Activated CD4-positive, CD25-positive, alpha-beta regulatory T cell treated with anti-CD3 and anti-CD28 coated beads, Interleukin-2, amount 50 U/mL, for 24 hours (primary cell): ENCODE results near the gene LACRT.
A peak's percentile ranks its signal among the peaks of the same experiment; 100 is the strongest.

ENCODE experiments used
- ATAC-seq, 2 donors: fragments of 150-1000 bp; cut with Tn5 transposase; one replicate each; pipeline ENCODE4 v1.10.0; 2021; ENCODE audit warnings: mild to moderate bottlenecking in 1 of 2, moderate library complexity in 1 of 2

LACRT gene

DNA sequence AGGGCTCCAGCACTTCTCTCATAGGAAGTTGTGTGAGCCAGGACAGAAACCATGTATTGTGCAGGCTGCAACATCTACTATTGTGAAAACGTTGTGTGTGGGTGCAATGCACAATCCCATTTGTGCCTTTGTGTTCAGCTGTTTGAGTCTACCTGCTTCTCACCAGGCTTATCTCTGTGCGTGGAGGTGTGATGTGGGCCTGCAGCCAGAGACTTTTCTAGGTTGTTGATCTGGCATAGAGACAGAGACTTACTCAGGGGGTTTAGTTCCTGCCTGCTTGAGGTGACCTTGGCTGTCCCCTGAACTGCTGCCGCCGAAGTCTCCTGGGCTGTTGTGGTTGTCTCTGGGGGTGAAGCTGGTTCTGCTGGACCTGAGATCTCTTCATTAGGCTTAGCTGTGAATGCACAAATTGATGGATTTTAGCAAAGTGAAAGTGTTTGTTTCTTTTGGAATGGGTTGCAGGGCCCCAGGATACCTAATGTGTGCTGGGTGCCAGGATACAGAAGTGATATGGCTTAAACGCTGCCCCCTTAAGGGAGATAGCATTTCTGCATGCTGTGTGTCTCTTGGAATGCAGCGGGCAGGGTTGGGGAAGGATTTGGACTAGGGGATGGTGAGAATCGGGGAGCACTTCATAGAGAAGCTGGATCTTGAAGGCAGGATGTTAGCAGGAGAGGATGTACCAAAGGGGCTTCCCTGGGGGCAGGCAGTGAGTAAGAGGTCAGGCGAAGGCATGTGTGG is 2.5 kb downstream of the LACRT start:
- ATAC-seq: no peak

GRCh38 chr12:54631551-54631950 is 3.1 kb downstream of the LACRT start:
- no peak for ATAC-seq

DNA sequence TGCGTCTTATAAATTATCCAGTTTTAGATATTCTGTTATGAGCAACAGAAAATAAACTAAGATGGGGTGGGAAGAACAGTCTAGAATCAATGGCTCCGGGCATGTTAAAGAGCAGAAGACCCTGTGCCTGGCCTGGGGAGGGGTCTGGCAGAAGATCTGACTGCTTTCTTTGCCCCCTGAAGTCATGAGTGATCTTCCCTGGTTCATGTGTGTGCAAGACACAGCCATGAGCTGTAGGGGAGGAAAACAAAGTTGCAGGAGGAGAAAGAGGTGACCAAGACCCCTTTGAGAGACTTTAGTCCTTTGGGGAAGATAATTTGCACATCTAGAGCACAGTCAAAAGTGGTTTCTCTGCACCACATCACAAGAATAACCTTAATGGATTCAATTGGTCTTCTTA is 4.8 kb downstream of the LACRT start:
- no peak for ATAC-seq

DNA sequence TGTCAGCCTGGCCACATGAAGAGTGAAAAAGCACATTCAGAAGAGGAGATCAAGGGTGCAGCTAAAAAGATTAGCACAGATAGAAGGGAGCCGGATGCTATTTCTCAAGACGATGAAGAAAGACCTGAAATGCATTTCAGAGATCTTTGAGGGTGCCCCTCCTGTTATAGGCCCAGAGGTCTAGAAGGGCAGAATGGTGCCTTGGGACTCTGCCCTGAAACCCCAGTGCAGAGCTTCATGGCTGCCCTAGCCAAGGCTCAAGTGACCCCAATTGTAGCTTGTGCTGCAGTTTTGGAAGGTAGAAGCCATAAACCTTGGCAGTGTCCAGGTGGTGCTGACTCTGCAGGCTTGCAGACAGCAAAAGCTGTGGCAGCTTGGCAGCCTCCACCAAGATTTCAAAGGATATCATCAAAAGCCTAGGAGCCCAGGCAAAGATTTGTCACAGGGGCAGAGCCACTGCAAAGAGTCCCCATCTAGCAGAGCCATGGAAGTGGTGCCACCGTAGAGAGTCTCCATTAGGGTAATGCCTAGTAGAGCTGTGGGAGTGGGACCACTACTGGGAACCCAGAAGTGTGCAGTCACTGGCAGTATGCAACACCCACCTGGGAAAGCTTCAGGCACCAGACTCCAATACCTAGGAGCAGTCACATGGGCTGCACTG is 6.4 kb downstream of the LACRT start:
- no peak for ATAC-seq

- ATAC-seq: no peak
Observed at GRCh38 chr12:54627304-54627703, 7.4 kb downstream of the LACRT start.

DNA sequence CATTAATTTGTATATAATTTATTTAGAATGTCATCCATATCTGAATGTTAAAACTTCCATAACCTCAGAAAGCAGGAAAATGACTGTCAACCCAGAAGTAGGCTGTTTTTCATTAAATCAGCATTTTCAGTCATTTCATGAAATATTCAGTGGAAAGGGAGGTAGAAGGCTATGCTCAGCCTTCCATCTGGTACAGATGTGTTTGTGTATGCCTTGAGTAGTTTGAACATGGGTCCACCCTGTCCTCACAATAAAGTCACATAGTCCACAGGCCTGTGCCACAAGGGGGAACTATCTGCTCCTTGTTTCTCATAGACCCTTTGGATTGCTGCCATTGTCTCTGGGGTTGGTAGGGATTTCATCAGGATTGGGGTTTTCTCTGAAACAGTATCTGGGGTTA is 9.1 kb downstream of the LACRT start:
- no peak for ATAC-seq

- ATAC-seq: no peak
Observed at GRCh38 chr12:54624315-54625279, 10.1 kb downstream of the LACRT start.

- ATAC-seq: no peak
Observed at GRCh38 chr12:54622463-54623183, 12.1 kb downstream of the LACRT start.

- no peak for ATAC-seq
Observed at GRCh38 chr12:54616933-54617680, 17.6 kb downstream of the LACRT start.

DNA sequence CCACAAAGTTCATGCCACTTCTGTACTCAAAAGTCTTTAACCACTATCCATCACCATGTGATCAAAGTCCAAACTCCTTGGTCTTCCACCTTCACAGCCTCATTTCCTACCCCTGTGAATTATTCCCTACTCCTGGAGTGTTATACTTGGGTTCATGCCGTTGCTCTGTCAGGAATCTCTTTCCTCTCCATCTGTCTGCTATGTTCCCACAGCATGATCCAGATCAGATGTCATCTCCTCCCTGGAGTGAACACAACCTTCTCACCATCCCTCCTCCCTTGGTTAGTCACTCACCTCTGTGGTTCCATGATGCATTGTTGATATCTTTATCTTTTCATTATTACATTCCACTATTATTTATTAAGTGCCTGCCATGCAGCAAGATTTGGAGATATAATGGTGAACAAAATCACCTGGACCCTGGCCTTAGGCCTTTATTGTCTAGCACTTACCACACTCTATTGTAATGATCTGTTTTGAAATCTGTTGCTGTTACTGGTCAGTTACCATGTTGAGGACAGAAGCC is 22.4 kb downstream of the LACRT start:
- ATAC-seq: no peak

DNA sequence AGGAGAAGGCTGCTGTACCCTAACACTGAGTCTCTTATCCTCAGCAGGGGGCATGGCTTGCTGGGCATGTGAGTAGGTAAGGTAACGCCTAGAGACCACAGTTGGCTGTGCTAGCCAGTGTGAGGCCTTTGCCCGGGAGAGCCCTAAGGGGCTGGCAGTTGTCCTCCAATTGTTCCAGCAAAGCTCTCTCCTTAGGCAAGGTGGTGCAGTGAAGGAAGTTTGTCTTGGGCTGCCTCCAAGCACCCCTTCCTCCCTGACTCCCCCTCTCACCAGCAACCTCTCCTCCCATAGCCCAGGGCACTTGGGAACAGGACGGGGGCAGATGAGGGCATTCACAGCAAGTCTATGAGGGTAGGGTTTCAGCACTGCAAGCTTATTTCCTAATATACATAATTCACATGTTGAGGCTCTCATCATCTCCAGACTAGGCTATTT is 23.0 kb downstream of the LACRT start:
- ATAC-seq: no peak

DNA sequence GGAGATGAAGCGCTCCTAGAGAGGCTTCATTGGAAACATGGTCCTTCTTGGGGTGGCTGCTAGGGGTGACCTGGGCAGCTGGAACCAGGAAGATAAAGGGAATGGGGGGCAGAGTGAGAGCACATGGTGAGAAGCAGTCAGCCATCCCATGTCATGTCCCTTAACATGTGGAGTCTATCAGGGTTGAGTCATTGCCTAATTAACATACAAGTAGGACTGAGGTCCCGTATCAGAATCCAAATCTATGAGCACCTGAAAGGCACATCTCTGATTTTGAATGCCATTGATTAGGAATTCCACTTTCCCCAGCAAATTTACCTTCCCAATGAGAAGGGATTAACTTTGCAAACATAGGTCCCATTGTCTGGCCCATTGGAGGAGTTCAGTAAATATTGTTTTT is 25.9 kb downstream of the LACRT start:
- no peak for ATAC-seq

DNA sequence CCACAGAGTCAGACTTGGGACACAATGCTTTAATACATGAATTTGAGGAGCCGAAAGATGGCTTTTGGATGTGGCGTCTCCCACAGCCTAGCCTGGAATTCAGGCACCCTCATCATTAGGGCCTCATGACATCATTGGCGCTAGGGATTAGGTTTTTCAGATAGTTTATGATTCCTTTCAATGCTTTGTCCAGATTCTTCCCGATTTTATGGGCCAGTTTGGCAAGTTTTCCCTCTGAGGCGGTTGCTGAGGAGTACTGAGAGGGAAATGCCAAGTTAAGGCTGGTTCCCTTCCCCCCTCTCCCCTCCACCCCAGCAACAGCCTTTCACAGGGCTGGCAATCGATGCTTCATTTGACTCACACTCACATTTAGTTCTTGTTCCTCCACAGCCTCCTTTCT is 26.5 kb downstream of the LACRT start:
- ATAC-seq: no peak

DNA sequence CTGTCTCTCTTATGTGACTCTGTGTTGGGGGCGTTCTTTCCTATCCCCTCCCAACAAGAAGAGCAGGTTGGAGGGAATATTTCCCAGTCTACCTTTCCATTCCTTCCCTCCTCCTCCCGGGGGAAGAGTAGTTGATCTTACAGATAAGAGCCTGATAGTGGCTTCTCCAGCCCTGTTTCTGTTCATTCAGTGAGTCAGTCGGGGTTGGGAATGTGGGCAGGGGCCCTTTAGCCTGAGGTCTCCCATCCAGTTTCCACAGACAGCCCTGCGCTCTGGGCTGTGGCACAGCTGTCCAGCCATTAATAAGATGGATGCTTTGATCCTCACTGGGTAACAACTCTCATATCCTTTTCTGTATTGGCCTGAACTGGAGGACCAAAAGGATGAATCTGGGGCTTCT is 28.1 kb downstream of the LACRT start:
- ATAC-seq: no peak

DNA sequence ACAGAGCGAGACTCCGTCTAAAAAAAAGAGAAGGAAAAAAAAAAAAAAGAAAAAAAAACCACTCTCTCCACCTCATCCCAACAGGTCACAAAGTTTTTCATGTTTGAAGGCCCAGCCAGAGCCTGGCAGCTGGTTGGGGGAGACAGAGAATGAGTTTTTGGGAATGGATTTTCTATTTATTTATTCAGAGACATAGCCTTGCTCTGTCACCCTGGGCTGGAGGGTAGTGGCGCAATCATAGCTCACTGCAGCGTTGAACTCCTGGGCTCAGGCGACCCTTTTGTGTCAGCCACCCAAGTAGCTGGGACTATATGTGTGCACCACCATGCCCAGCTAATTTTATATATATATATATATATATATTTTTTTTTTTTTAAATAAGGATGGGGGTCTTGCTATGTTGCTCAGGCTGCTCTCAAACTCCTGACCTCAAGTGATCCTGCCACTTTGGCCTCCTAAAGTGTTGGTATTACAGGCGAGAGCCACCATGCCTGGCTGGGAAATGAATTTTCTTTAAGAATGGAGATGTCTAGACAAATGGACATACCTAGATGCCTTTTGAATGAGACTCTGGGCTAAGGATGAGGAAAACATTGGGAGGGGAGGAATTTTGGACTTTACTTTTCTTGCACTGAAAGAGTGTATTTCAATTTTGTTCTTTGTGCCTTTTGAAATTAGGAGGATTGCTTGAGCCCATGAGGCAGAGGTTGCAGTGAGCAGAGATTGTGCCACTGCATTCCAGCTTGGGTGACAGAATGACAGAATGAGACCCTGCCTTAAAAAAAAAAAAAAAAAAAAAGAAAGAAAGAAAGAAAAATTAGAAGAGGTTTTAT is 29.3 kb downstream of the LACRT start:
- ATAC-seq: no peak

DNA sequence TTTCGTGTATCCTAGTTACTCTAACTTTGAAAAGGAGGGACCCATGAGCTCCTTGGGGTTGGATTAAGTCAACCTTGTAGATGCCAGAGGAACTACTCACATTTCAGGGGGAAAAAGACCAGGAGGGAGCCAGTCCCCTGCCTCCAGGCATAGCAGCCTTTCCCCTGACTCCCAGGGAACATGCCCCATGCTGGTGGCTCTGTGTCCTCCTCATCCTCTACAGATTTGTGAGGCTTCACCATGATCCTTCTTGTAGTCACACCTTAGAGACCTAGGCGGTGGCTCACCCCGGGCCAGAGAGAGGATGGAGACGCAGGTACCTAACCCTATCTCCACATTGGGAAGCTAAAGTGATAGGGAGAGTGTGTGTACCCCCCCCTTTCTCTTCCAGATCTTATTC is 30.3 kb downstream of the LACRT start:
- ATAC-seq: no peak

DNA sequence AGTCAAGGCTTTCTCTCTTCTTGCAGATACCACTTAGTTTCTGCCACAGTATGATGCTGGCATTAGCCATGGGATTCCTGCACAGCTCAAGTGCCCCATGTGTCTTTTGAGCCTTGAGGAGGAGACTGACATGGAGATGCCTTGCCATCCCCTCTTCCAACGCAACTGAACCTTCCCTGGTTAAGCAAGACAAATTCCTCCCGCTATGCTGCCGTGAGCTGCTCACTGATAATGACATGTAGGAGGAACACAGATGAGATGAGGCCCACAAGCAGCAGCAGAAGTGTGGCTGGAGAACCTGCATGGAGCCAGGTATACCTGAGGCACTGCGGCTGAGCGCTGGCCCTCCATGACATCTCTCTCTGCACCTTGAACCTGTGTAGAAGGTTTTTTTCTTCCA is 30.8 kb downstream of the LACRT start:
- no peak for ATAC-seq

GRCh38 chr12:54603173-54603814 is 31.4 kb downstream of the LACRT start:
- ATAC-seq: peak; percentile 70 to 72

DNA sequence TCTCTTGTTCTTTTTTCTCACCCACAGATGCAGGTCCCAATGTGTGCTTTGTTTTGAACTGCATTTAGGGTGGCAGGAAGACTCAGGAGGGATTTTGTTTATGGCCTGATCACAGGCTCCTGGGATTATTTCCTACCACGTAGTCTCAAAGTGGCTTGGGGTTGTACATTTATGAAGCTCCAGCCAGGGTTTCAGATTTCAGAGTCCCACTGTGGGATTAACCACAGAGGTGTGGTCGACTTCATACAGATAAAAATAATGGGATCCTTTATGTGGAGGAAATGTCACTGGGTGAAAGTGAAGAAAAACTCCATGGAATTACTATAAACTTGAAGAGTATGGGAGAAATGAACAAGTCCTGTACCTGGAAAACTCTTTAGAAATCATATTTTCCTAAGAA is 32.0 kb downstream of the LACRT start:
- ATAC-seq: no peak

DNA sequence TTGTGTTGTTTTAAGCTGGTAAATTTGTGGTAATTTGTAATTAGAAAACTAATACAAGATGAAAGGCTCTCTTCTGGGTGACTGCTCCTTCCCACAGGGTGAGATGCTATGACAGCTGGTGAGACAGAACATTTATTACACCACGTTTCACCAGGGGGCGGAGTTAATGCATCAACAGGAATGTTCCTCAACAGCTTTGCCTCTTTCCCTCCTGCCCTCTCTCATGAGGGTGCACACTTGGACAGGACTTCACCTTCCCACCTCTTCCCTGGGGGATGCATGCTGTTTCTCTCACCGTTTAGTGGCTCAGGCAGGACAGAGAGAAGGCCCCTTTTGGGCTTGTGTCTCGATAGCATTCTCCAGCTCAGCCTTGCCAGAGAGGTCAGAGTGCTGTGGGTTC is 32.9 kb downstream of the LACRT start:
- ATAC-seq: no peak
